HEK293 (cell line): ENCODE results near the gene USP3.

Source experiments
- CTCF ChIA-PET: fragments of 350-600 bp; formaldehyde crosslinking; extraction: SDS; loops from one replicate; lab custom pipeline; 2021; ENCODE audit warnings: antibody characterized with exemption; lab: Yijun Ruan, JAX
- POLR2A ChIA-PET: fragments of 300-600 bp; formaldehyde crosslinking; extraction: SDS; loops from one replicate; lab custom pipeline; 2020; ENCODE audit warnings: antibody characterized with exemption, inconsistent platforms; lab: Yijun Ruan, JAX
- H3K27ac ChIP-seq: fragments of 200-500 bp; sonication (Bioruptor generic); 2 replicates; pipeline ENCODE4 v1.5.1; 2014; ENCODE audit warnings: low read depth, low read length, control low read depth, inconsistent platforms; ENCODE audit errors: extremely low read depth
- H3K36me3 ChIP-seq, 2 experiments: fragments of 200-500 bp in 1 of 2; sonication (Bioruptor generic) in 1 of 2; 1 replicate in 1 of 2; 2 replicates in 1 of 2; pipeline ENCODE4 v1.5.1; 2014 to 2017; ENCODE audit warnings: inconsistent platforms in 2 of 2, low read length in 2 of 2; ENCODE audit not compliant: control insufficient read depth in 2 of 2, insufficient read depth in 1 of 2
- H3K4me1 ChIP-seq: fragments of 200-500 bp; sonication (Bioruptor generic); 2 replicates; pipeline ENCODE4 v1.5.1; 2014; ENCODE audit warnings: mild to moderate bottlenecking, low read length, inconsistent platforms; ENCODE audit not compliant: control insufficient read depth, insufficient read depth
- H3K4me3 ChIP-seq: 2 replicates; pipeline ENCODE4 v1.5.1; 2011; ENCODE audit warnings: low read depth, mild to moderate bottlenecking, control low read depth, low read length, moderate library complexity
- H3K9me3 ChIP-seq: fragments of 200-500 bp; sonication (Bioruptor generic); 2 replicates; pipeline ENCODE4 v1.5.1; 2014; ENCODE audit warnings: low read depth, low read length, inconsistent platforms; ENCODE audit not compliant: control insufficient read depth, insufficient read depth
- ELK4 ChIP-seq: IDR thresholded peaks from 2 replicates; pipeline ENCODE4 v1.6.1; 2011; ENCODE audit warnings: mild to moderate bottlenecking, low read depth, low read length, borderline replicate concordance
- FEZF1 ChIP-seq: fragments of 450-650 bp; formaldehyde crosslinking; IDR thresholded peaks from 2 replicates; pipeline ENCODE4 v1.5.1; 2016; ENCODE audit warnings: missing biosample characterization, missing genetic modification characterization
- KLF10 ChIP-seq: fragments of 450-650 bp; IDR thresholded peaks from 2 replicates; pipeline ENCODE4 v1.5.1; 2018; ENCODE audit warnings: missing biosample characterization, mild to moderate bottlenecking, missing genetic modification characterization
- OSR2 ChIP-seq: fragments of 450-650 bp; formaldehyde crosslinking; IDR thresholded peaks from 2 replicates; pipeline ENCODE4 v1.5.1; 2016; ENCODE audit warnings: missing biosample characterization, missing genetic modification characterization
- SP3 ChIP-seq: fragments of 450-650 bp; formaldehyde crosslinking; IDR thresholded peaks from 2 replicates; pipeline ENCODE4 v1.5.1; 2016; ENCODE audit warnings: missing biosample characterization, missing genetic modification characterization
- ZNF202 ChIP-seq: fragments of 450-650 bp; formaldehyde crosslinking; IDR thresholded peaks from 2 replicates; pipeline ENCODE4 v1.5.1; 2016; ENCODE audit warnings: missing biosample characterization, missing genetic modification characterization, borderline replicate concordance
- ZNF324 ChIP-seq: fragments of 450-650 bp; formaldehyde crosslinking; IDR thresholded peaks from 2 replicates; pipeline ENCODE4 v1.5.1; 2016; ENCODE audit warnings: missing biosample characterization, missing genetic modification characterization
- ZNF426 ChIP-seq: fragments of 450-650 bp; formaldehyde crosslinking; IDR thresholded peaks from 2 replicates; pipeline ENCODE4 v1.5.1; 2017; ENCODE audit warnings: missing biosample characterization, missing genetic modification characterization, mild to moderate bottlenecking, inconsistent platforms, moderate library complexity
- ZNF510 ChIP-seq: fragments of 450-650 bp; formaldehyde crosslinking; IDR thresholded peaks from 2 replicates; pipeline ENCODE4 v1.5.1; 2018; ENCODE audit warnings: mild to moderate bottlenecking, missing genetic modification characterization, missing biosample characterization; ENCODE audit not compliant: insufficient replicate concordance
- ZNF560 ChIP-seq: fragments of 450-650 bp; formaldehyde crosslinking; IDR thresholded peaks from 2 replicates; pipeline ENCODE4 v1.5.1; 2017; ENCODE audit warnings: missing biosample characterization, missing genetic modification characterization, borderline replicate concordance
- ZNF658 ChIP-seq: fragments of 450-650 bp; formaldehyde crosslinking; IDR thresholded peaks from 2 replicates; pipeline ENCODE4; 2016; ENCODE audit warnings: missing biosample characterization, missing genetic modification characterization
- ZNF660 ChIP-seq: fragments of 450-650 bp; IDR thresholded peaks from 2 replicates; pipeline ENCODE4 v1.5.1; 2018; ENCODE audit warnings: missing biosample characterization, mild to moderate bottlenecking, missing genetic modification characterization
- ZNF670 ChIP-seq: fragments of 450-650 bp; formaldehyde crosslinking; IDR thresholded peaks from 2 replicates; pipeline ENCODE4 v1.5.1; 2016; ENCODE audit warnings: missing biosample characterization, missing genetic modification characterization, low read depth
- TF ChIP-seq, protein P1 (sequence below): fragments of 450-650 bp; formaldehyde crosslinking; IDR thresholded peaks from 2 replicates; pipeline ENCODE4 v1.5.1; 2017; ENCODE audit warnings: missing biosample characterization, missing genetic modification characterization
- TF ChIP-seq, protein P2 (sequence below): fragments of 450-650 bp; formaldehyde crosslinking; IDR thresholded peaks from 2 replicates; pipeline ENCODE4 v1.5.1; 2017; ENCODE audit warnings: missing biosample characterization, missing genetic modification characterization

The USP3 gene

GRCh38 chr15:63506537-63507035 lies 2.2 kb downstream of the USP3 start (continued):
- TF ChIP-seq ZNF658 (tag by site-specific recombination): no peak
- TF ChIP-seq ZNF560 (tag by site-specific recombination): no peak
- 0 out of 2 replicates have a peak, but pooled peaks have one; percentile 26 for TF ChIP-seq SP3
- TF ChIP-seq ZNF670 (tag by site-specific recombination): no peak

DNA sequence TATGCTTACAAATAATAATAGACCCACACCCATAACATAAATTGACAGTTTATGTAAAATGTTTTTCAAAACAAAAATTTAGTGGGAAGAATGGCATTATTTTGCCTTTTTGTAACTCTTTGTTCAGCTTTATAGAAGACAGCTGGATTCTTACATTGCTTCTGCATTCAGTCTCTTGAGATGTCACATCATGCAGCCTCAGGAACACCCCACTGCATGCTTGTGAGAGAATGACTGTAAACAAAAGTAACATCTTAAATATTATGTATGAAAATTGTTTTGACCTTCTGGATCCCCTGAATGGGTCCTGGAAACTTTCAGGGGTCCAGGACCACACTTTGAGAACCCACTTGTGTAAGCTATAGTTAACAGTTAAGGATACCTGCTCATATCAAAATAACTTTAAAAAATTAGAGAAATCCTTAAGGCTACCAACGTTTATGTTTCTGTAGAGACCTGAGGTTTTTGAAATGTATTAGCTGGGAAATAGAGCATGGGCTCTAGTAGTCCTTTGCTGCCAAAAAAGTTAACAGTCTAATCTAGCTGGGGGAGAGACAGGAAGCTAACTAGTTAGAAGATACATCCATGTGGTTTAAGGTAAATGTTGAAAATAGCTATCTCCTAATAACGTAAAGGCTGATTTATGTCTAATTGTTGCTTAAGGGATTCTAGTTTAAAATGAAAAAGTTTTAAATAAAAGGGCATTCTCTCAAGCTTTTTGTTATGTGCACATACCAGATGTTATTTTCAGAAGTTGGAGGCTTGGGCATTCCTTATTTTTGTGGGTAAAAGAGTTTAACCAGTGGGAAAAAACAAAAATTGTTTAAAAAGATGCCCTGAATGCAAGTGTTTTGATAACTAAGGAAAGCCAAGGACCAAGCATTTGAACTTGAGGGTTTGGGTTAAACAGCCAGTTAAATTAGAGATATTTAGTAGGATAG lies 3.8 kb downstream of the USP3 start:
- TF ChIP-seq ZNF510: no peak
- TF ChIP-seq ELK4: no peak
- Histone ChIP-seq H3K9me3 (no peaks in the 10 kb centered on the region), H3K27ac (no peak overlapping the region), H3K4me1 (peaks cover 26% of the 10 kb centered on the region), H3K4me3 (no peak overlapping the region), H3K36me3 (no peaks in the 10 kb centered on the region)
- ChIA-PET CTCF (interaction anchor here (0.6 to 1.0 kb wide), 4 partner anchors 21 to 40 kb away, joined by 3 to 4 read pairs (median 4); no protein-coding TSS in a partner anchor), POLR2A (no interaction called here)

GRCh38 chr15:63509056-63509954 lies 4.9 kb downstream of the USP3 start:
- POLR2A ChIA-PET: interaction anchor here (1.3 kb wide), 1 partner anchor 91 kb away, joined by 3 read pairs; no protein-coding TSS in a partner anchor

DNA sequence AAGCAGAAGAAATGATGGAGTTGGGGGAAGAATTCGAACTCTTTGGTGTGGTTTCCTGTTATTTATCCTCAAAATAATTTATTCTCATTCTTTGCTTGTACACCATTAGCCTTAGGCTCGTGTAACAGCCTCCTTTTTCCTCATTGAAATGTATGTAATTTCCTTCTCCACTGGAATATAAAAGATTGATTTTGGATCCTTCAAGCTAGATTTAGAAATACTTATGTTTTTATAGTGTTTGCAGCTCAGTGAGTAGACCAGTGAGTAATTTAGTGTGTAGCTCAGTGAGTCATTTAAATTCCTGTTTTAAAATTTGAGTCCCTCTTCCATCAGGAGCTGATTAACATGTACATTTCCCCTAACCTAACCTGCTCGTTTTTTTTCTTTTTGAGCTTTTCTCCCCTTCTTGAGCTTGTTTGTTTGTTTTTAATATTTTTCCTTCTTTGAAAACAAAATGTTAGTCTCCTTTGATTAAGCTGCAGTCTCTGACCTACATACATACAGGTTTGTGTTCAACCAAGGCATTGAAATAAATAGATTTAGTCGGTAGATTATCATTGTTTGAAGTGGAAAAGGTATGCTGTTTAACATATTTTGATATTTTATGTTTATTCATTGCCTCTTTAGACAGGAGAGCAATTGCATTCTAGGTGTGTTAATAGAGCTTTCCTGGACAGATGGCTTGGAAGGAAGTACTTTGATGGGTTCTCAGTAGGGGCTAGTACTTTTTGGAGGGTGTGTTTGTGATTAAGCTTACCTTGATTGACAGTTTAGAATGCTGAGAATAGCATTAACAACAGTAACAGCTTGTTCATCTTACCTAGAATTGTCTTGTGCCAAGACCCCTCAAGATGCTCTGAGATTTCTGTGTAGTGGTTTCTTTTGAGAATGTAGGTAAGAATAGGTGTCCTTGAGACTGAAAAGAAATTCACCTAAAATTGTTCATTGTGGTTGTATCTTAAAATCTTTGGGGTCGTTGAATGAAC lies 5.9 kb downstream of the USP3 start:
- POLR2A ChIA-PET: interaction anchor here (0.6 to 1.3 kb wide), 2 partner anchors 9 to 90 kb away, joined by 3 read pairs; no protein-coding TSS in a partner anchor
- no peaks in the 10 kb centered on the region for H3K9me3 ChIP-seq
- H3K36me3 ChIP-seq: no peaks in the 10 kb centered on the region
- H3K4me3 ChIP-seq: no peak overlapping the region
- TF ChIP-seq, protein P1, sequence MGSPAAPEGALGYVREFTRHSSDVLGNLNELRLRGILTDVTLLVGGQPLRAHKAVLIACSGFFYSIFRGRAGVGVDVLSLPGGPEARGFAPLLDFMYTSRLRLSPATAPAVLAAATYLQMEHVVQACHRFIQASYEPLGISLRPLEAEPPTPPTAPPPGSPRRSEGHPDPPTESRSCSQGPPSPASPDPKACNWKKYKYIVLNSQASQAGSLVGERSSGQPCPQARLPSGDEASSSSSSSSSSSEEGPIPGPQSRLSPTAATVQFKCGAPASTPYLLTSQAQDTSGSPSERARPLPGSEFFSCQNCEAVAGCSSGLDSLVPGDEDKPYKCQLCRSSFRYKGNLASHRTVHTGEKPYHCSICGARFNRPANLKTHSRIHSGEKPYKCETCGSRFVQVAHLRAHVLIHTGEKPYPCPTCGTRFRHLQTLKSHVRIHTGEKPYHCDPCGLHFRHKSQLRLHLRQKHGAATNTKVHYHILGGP (tag by site-specific recombination): 0 out of 2 replicates have a peak, but pooled peaks have one; percentile 12
- TF ChIP-seq ZNF202: no peak
- no peak for TF ChIP-seq ZNF426
- TF ChIP-seq ZNF324 (tag by site-specific recombination): no peak
- TF ChIP-seq OSR2 (tag by site-specific recombination): no peak
- TF ChIP-seq ZNF660: no peak
- no peak; the same call in 1 of the 2 replicates for TF ChIP-seq KLF10
- TF ChIP-seq, protein P2, sequence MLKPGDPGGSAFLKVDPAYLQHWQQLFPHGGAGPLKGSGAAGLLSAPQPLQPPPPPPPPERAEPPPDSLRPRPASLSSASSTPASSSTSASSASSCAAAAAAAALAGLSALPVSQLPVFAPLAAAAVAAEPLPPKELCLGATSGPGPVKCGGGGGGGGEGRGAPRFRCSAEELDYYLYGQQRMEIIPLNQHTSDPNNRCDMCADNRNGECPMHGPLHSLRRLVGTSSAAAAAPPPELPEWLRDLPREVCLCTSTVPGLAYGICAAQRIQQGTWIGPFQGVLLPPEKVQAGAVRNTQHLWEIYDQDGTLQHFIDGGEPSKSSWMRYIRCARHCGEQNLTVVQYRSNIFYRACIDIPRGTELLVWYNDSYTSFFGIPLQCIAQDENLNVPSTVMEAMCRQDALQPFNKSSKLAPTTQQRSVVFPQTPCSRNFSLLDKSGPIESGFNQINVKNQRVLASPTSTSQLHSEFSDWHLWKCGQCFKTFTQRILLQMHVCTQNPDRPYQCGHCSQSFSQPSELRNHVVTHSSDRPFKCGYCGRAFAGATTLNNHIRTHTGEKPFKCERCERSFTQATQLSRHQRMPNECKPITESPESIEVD (tag by site-specific recombination): peak; percentile 81
- TF ChIP-seq, all 188 proteins: peak for 2
- H3K4me1 ChIP-seq: peaks cover 35% of the 10 kb centered on the region
- CTCF ChIA-PET: interaction anchor here (0.6 to 1.2 kb wide), 2 partner anchors 20 to 48 kb away, joined by 3 to 5 read pairs; no protein-coding TSS in a partner anchor
- H3K27ac ChIP-seq: no peak overlapping the region

More at GRCh38 chr15:63509056-63509954, 4.9 kb downstream of the USP3 start:
- Histone ChIP-seq H3K27ac (no peak overlapping the region), H3K4me3 (no peak overlapping the region)
- CTCF ChIA-PET: interaction anchor here (0.5 to 1.2 kb wide), 3 partner anchors 21 to 47 kb away, joined by 3 to 5 read pairs (median 4); no protein-coding TSS in a partner anchor
- TF ChIP-seq, protein P2 (tag by site-specific recombination): peak; percentile 88
- TF ChIP-seq ZNF324 (tag by site-specific recombination) (no peak), FEZF1 (tag by site-specific recombination) (peak; percentile 91)
- TF ChIP-seq, all 188 proteins: peak for 2
- Histone ChIP-seq H3K36me3 (no peaks in the 10 kb centered on the region), H3K9me3 (no peaks in the 10 kb centered on the region), H3K4me1 (peaks cover 26% of the 10 kb centered on the region)
